ENCODE data around the gene LIMS1. TPM values are rescaled to one million over a fixed set of nuclear protein-coding genes. Genes with fewer than 3 reads are reported as not detected.
"Not testable (repeated sequence)": the region's sequence is repeated elsewhere in the genome, so short reads cannot be mapped to it uniquely, and the experiment has no call there.

LIMS1 gene
- polyA plus RNA-seq, 1 experiment, result 95.0 TPM

DNA sequence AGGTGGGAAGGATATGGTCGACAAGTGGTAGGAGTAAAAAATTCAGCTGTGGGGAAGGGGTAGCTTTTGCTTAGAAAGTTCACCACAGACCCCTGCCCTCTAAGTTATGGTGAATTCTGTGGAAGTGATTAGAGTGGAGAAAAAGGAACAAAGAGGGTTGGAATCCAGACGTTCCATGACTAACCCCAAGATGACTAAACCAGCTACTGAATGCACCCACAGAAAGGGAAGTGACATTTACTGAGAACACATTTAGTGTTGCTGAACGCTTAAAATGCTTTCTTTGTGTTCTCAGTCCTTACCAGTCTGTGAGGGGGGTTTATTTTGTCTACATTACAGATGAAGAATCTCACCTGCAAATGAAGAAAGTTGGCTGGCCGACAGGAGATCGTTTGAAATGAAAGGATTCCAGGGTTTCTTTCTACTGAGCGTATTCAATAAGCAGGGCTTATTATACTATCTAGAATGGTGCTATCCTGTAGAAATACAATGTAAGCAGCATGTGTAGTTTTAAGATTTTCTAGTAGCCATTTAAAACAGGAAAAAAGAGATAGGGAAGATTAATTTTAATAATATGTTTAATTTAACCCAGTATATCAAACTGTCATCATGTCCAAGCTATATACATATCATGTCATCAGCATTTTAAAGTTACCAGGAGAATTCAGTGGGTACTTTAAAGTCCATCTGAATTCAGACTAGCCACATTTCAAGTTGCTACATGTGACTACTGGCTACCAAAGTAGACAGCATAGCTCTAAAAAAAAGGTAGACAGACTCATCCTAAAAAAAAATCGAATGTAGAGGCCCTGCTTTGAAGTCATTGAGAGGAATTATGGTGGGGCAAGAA is 60.1 kb downstream of the LIMS1 start:
- CTCF ChIA-PET, result interaction anchor here (0.7 to 4.8 kb wide), 6 partner anchors 10 to 243 kb away, joined by 3 to 33 read pairs (median 5); no protein-coding TSS in a partner anchor
- POLR2A ChIA-PET, result interaction anchor here (0.7 to 1.4 kb wide), 5 partner anchors 8 to 61 kb away, joined by 3 to 5 read pairs (median 3); no protein-coding TSS in a partner anchor
- TF ChIP-seq, protein P1, sequence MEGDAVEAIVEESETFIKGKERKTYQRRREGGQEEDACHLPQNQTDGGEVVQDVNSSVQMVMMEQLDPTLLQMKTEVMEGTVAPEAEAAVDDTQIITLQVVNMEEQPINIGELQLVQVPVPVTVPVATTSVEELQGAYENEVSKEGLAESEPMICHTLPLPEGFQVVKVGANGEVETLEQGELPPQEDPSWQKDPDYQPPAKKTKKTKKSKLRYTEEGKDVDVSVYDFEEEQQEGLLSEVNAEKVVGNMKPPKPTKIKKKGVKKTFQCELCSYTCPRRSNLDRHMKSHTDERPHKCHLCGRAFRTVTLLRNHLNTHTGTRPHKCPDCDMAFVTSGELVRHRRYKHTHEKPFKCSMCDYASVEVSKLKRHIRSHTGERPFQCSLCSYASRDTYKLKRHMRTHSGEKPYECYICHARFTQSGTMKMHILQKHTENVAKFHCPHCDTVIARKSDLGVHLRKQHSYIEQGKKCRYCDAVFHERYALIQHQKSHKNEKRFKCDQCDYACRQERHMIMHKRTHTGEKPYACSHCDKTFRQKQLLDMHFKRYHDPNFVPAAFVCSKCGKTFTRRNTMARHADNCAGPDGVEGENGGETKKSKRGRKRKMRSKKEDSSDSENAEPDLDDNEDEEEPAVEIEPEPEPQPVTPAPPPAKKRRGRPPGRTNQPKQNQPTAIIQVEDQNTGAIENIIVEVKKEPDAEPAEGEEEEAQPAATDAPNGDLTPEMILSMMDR (IDR thresholded peaks at IDR 0.05; ENCODE audit: low read depth, low read length), result no peak
- no peaks in the 10 kb centered on the region for H3K9me3 ChIP-seq (ENCODE audit: control insufficient read depth, insufficient read depth, low read length)
- H3K4me3 ChIP-seq (ENCODE audit: low read depth, low read length), result no peak overlapping the region
- peak overlapping the region; percentile 94 for H3K27ac ChIP-seq (ENCODE audit: low read depth, low read length)
- no peaks in the 10 kb centered on the region for H3K27me3 ChIP-seq (ENCODE audit: control insufficient read depth, insufficient read depth, low read length)
- no peak for DNase-seq (ENCODE audit: low read depth, low spot score)

DNA sequence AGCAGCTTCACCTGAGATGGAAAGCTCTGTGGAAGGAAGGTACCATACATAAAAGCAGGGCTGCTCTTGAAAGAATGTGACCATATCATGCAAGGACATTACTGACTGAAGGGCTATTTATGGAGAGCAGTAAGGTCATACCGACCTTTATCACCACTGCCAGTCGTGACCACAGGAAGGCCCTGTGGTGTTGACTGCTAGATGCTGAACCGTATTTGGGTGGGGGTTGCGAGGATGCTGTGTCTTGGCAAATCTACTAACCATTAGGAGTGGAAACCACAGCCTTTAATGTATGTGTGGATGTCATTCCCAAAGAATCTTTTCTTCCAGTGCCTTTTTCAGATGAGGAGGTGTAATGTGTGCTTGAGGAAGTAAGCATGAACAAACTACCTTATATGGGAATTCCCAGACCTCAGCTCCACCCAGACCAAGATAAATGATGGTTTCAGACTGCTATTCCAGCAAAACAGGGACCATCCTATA is 60.8 kb downstream of the LIMS1 start:
- Histone ChIP-seq H3K9me3 (ENCODE audit: control insufficient read depth, insufficient read depth, low read length) (no peaks in the 10 kb centered on the region; the same call in 1 of the 2 replicates), H3K4me3 (ENCODE audit: low read depth, low read length) (no peak overlapping the region), H3K27ac (ENCODE audit: low read depth, low read length) (peak overlapping the region; percentile 94), H3K27me3 (ENCODE audit: control insufficient read depth, insufficient read depth, low read length) (no peaks in the 10 kb centered on the region)
- ChIA-PET CTCF (interaction anchor here (2.0 to 4.8 kb wide), 3 partner anchors 11 to 42 kb away, joined by 5 to 33 read pairs (median 27); no protein-coding TSS in a partner anchor), POLR2A (interaction anchor here (1.4 kb wide), 2 partner anchors 8 to 59 kb away, joined by 3 to 5 read pairs; no protein-coding TSS in a partner anchor)
- TF ChIP-seq, protein P1 (IDR thresholded peaks at IDR 0.05; ENCODE audit: low read depth, low read length), result no peak
- peak; percentile 88 for DNase-seq (ENCODE audit: low read depth, low spot score)

DNA sequence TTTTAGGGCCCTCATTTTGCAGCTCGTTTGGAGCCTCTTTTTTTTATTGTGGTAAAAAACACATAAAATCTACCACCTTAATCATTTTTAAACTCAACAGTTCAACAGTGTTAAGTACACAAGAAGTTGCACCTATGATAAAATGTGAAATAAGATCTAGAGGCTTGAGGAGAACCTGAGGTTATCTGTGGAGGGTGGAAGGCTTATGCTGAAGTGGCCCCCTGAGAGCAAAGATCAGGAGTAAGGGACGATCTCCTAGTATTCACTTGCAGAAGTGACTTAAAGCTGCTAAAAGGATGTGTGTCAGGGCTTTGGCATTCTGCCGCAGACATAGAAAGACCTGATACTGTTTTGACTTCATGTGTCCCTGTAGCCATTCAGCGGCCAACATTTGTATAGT is 61.5 kb downstream of the LIMS1 start:
- peak overlapping the region; percentile 94 for H3K27ac ChIP-seq (ENCODE audit: low read depth, low read length)
- not testable (repeated sequence) for H3K4me3 ChIP-seq (ENCODE audit: low read depth, low read length); DNase-seq (ENCODE audit: low read depth, low spot score); H3K9me3 ChIP-seq (ENCODE audit: control insufficient read depth, insufficient read depth, low read length); H3K27me3 ChIP-seq (ENCODE audit: control insufficient read depth, insufficient read depth, low read length)
- CTCF ChIA-PET, result interaction anchor here (2.4 to 4.8 kb wide), 2 partner anchors 12 to 41 kb away, joined by 27 to 33 read pairs; no protein-coding TSS in a partner anchor
- POLR2A ChIA-PET, result interaction anchor here (1.4 kb wide), 2 partner anchors 9 to 60 kb away, joined by 3 to 5 read pairs; no protein-coding TSS in a partner anchor

DNA sequence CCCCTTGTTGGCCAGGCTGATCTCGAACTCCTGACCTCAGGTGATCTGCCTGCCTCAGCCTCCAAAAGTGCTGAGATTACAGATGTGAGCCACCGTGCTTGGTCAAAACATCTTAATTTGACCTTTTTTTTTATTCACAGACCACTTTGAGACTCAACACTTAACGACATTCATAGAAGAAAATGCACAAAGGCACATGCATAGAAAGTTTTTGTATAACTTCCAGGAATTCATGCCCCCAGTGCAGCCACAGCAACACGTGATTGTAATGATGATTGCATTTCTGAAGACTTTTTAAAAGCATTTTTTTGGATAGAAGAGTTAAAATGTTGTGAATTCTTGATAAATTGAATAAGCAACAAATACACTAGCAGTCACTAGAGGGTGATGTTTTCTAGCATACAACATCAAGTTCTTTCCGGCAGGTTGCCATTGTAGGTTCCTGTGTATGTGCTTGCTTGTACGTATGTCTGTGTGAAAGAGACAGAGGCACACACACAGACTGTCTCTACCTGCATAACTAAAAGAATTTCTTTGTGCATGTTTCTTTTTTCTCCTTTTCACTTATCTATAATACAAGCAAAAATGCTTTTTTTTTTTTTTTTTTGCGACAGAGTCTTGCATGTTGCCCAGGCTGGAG is 63.0 kb downstream of the LIMS1 start:
- H3K4me3 ChIP-seq (ENCODE audit: low read depth, low read length); DNase-seq (ENCODE audit: low read depth, low spot score); H3K27ac ChIP-seq (ENCODE audit: low read depth, low read length); H3K27me3 ChIP-seq (ENCODE audit: control insufficient read depth, insufficient read depth, low read length); POLR2A ChIA-PET; H3K9me3 ChIP-seq (ENCODE audit: control insufficient read depth, insufficient read depth, low read length): not testable (repeated sequence)
- CTCF ChIA-PET, result interaction anchor here (0.7 kb wide), 2 partner anchors 36 to 244 kb away, joined by 4 read pairs; no protein-coding TSS in a partner anchor
- TF ChIP-seq, protein P1 (IDR thresholded peaks at IDR 0.05; ENCODE audit: low read depth, low read length), result peak; percentile 18

DNA sequence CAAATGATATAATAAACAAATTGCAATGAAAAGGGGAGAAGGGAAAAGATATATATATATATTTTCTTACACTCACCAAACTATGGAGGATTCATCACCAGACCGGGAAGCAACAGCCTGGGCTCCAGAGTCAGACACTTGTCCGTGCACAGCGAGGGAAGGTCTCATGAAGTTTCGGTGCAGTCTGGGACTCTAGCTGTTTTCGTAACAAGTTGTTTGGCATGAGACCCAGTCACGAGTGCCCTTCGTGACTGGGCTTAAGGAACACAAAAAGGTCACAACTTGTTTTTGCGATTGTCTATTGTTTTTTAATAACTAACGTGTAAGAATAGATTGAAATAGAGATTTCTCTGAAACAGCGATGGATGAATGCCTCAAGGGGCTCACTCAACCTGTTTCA is 66.9 kb downstream of the LIMS1 start:
- H3K9me3 ChIP-seq (ENCODE audit: control insufficient read depth, insufficient read depth, low read length); DNase-seq (ENCODE audit: low read depth, low spot score); POLR2A ChIA-PET; H3K27me3 ChIP-seq (ENCODE audit: control insufficient read depth, insufficient read depth, low read length); CTCF ChIA-PET; H3K4me3 ChIP-seq (ENCODE audit: low read depth, low read length); H3K27ac ChIP-seq (ENCODE audit: low read depth, low read length): not testable (repeated sequence)
